GM12891 (cell line): ENCODE measurements around the gene TCF7.
A peak's percentile ranks its signal among the peaks of the same experiment; 100 is the strongest.

Experiments used
- DNase-seq: peaks from one replicate; pipeline ENCODE4 v3.0.0; 2011; ENCODE audit warnings: low spot score; ENCODE audit not compliant: insufficient read length
- FAIRE-seq: peaks from 2 replicates; lab custom pipeline; 2011; peaks lifted over from hg19 to GRCh38; lab: Jason Lieb, UNC
- PAX5 ChIP-seq: IDR thresholded peaks from 2 replicates; pipeline ENCODE4 v1.6.1; 2011; ENCODE audit warnings: low read length, moderate library complexity, mild to moderate bottlenecking; ENCODE audit not compliant: insufficient read depth, severe bottlenecking
- POLR2A ChIP-seq: IDR thresholded peaks from 2 replicates; pipeline ENCODE4 v1.6.1; 2011; ENCODE audit warnings: low read depth, low read length, control low read depth
- POLR2AphosphoS5 ChIP-seq: IDR thresholded peaks from 2 replicates; pipeline ENCODE4 v1.6.1; 2011; ENCODE audit warnings: low read depth, low read length, control low read depth
- POU2F2 ChIP-seq: IDR thresholded peaks from 2 replicates; pipeline ENCODE4 v1.6.1; 2011; ENCODE audit warnings: low read depth, mild to moderate bottlenecking, control low read depth, low read length, moderate library complexity
- SPI1 ChIP-seq: IDR thresholded peaks from 2 replicates; pipeline ENCODE4 v1.6.1; 2011; ENCODE audit warnings: low read depth, low read length, control low read depth
- TAF1 ChIP-seq: IDR thresholded peaks from 2 replicates; pipeline ENCODE4 v1.6.1; 2011; ENCODE audit warnings: low read depth, low read length, control low read depth

TCF7 gene

DNA sequence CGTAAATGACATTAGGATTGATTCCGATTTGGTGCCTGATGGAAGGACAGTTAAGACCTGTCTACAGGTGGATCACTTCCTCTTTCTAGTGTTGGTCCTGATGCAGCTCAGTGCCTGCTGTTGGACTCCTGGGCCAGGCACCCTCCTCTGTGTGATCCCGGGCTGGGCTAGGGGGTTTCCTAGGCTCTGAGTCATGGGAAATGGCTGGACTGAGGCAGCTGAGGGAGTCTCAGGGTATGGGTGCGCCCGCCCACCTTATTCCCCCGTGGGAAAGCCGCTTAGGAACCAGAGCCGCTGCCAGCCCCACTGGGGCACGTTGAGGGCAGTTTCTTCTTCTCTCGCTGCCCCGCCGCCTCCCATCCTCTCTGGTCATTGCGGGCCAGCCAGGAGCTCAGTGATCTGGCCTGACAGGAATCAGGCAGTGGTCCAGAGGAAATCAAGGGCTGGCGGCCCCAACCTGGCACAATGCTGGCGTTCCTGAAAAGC lies 12.9 kb downstream of the TCF7 start:
- FAIRE-seq (no peak), DNase-seq (no peak)
- TF ChIP-seq POU2F2: no peak
- peak; percentile 98 for TF ChIP-seq SPI1
- no peak for TF ChIP-seq POLR2AphosphoS5
- no peak for TF ChIP-seq PAX5
- 0 out of 2 replicates have a peak, but pooled peaks have one; percentile 40 for TF ChIP-seq POLR2A
- no peak for TF ChIP-seq TAF1

DNA sequence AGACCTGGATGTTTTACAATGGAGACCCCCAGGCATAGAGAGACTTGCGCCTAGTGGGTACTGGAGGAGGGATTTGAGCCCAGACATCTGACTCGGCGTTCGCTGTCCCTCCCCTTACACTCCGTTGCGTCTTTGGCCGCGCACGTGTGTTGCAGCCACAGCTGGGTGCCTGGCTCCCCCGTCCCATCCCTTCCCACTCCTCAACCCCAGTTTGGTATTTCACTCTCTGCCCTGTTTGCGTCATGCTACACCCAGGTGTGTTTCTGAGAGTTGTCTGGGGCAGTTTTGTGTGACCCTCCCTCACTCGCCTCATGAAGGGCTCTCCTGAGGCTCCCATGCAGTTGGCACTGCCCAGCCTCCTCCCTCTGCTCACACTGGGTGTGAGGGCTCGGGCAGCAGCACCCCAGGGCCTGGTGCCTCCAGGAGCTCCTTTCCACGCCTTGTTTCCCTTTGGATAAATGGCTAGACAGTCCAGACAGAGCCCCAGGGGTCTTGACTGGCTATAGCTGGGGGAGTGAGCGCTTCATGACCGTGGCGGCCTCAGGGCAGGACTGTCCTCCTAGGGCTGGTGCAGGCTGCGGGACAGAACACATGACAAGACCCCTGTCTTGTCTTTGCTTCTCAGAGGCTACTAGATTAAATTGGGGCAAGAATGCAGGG lies 13.6 kb downstream of the TCF7 start:
- DNase-seq (no peak), FAIRE-seq (no peak)
- no peak for TF ChIP-seq POU2F2
- no peak for TF ChIP-seq SPI1
- no peak for TF ChIP-seq TAF1
- TF ChIP-seq POLR2AphosphoS5: no peak
- no peak for TF ChIP-seq POLR2A
- no peak for TF ChIP-seq PAX5

DNA sequence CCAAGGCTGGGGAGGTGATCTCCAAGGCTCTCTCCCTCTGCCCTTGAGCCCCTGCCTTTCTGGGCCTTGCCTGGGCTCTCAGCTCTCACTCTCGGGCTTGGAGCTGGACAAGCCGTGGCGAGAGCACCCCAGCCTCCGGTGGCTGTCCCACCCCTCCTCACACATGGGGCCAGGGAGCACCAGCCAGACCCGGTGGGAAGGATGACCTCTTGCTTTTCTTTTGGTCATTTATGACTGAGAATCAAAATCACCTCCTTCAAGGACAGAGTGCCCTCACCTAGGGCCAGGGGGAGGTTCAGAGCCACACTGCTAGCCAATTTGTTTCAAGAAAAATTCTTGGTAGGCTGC lies 14.1 kb downstream of the TCF7 start:
- no peak for TF ChIP-seq POU2F2
- DNase-seq: no peak
- no peak for FAIRE-seq

DNA sequence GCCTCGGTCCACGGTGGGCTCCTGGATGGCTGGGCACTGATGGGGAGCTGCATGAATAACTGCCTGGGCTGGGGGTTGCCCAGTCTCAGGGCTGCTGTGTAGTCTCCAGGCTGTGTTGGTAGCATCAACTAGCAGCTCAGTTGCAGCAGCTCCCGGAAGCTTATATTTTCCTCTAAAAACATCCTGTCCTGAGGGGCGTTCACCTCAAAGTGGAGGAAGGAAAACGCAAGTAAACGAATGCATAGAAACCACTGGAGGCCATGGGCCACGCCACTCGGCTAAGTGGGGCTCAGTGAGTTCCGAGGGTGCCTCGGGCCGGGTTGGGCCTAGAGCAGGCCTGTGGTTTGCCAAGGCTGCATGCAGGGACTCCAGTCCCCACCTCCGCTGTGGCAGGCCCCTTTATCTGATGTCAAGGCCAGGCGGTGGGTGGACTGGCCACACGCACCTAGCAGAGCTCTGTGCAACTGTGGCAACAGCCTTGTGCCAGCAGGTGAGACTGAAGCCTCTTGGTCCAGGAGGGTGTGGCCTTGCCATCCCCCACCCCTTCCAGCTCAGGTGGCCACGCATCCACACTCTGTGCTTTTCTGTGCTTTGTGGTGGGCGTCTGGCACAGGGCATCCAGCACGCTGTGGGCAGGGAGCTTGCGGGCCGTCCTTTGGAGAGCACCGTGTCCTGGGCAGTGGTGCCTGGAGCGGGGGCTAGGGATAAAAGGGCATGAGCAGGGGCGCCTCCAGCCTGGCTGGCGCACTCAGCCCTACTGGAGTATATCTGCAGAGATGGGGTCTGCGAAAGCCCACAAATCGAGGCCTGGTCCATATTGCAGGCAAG lies 15.1 kb downstream of the TCF7 start:
- DNase-seq: no peak
- FAIRE-seq: no peak
- TF ChIP-seq POLR2AphosphoS5 (no peak), TAF1 (no peak), SPI1 (no peak), PAX5 (no peak), POU2F2 (no peak), POLR2A (no peak)

DNA sequence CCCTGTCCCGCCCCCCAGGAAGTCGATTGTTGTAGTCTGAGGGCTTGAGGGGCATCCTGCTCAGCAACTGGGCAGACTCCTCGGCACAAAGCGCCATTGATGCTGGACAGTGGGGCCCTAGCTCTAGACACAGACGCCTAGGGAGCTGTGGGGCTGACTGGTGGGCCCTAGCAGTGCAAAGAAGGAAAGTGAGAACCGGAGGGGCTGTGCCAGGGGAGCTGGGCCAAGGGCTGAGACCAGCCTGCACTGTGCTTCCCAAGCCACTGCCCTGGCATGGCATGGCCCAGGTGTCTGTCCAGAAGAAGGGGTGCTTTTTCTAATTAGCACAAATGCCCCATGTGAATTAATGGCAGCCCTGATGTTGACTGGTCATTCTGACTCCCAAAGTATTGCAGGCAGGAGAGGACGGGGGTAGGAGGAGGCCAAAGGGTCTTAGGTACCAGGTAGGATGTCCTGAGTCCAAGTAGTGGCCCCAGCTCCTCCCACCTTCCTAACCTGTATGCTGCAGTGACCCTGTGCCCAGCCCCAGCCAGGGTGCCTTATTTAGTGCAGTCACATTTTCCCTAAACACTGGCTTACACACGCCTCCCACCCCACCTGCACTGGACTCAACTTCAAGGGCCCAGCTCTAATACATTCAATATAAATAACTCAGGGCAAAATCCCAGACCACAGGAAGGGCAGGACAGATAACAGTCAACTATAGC lies 15.9 kb downstream of the TCF7 start:
- TF ChIP-seq TAF1 (no peak), POLR2A (no peak), PAX5 (no peak)
- FAIRE-seq (no peak), DNase-seq (no peak)

DNA sequence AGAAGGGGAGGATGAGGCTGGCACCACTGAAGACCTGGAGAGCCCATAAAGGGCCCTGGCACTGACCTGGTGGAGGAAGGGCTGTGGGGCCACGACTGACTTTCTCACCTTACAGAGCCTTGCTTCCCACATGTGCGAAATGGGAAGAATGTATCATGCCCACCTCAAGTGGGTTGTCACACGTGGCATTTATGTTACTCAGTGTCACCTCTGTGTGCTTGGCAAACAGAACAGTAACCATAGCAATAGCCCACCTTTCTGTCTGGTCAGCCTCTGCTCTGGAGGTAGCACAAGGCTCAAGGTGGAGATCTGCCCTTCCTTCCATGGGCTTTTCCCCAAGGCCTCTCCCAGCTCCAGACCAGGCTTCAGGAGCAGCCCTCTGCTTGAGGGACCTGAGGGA lies 16.7 kb downstream of the TCF7 start:
- DNase-seq: no peak
- TF ChIP-seq POLR2A: no peak
- TF ChIP-seq TAF1: no peak
- TF ChIP-seq SPI1: no peak
- TF ChIP-seq PAX5: no peak
- no peak for TF ChIP-seq POU2F2
- no peak for TF ChIP-seq POLR2AphosphoS5
- FAIRE-seq: no peak

DNA sequence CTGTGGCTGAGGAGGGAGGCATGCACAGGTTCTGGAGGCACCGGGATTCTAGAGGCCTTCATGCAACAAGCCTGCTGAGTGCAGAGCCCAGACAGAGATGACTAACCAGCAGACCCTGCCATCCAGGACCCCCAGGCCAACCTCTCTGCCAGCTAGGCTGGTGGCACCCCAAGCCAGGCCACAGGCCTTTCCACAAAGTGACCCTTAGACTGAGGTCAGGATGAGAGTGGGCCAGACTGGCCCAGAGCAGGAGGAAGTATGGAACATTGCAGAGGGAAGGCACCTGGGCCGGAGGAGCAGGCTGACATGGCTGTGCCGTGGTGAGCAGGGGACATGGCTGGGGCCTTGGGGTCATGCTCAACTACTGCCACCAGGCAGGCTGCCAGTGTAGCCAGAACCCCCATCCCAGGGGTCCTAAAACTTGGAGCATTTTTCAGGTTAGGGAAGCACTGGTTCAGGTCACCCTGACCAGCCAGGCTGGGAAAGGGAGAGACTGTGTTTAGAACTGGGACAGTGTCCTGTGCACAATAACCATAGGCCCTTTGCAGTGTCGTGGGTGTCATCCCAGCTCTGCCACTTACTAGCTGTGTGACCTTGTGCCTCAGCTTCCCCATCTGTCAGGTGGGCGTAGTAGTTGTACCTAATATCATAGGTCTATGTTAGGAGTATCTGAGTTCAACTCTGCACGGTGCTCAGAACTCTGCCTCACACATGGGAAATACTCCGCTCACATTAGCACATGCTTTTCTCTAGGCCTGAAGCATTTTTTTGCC lies 17.3 kb downstream of the TCF7 start:
- no peak for DNase-seq
- no peak for FAIRE-seq
- no peak for TF ChIP-seq TAF1
- TF ChIP-seq PAX5: no peak
- TF ChIP-seq SPI1: no peak
- no peak for TF ChIP-seq POLR2AphosphoS5
- no peak for TF ChIP-seq POU2F2
- no peak for TF ChIP-seq POLR2A

DNA sequence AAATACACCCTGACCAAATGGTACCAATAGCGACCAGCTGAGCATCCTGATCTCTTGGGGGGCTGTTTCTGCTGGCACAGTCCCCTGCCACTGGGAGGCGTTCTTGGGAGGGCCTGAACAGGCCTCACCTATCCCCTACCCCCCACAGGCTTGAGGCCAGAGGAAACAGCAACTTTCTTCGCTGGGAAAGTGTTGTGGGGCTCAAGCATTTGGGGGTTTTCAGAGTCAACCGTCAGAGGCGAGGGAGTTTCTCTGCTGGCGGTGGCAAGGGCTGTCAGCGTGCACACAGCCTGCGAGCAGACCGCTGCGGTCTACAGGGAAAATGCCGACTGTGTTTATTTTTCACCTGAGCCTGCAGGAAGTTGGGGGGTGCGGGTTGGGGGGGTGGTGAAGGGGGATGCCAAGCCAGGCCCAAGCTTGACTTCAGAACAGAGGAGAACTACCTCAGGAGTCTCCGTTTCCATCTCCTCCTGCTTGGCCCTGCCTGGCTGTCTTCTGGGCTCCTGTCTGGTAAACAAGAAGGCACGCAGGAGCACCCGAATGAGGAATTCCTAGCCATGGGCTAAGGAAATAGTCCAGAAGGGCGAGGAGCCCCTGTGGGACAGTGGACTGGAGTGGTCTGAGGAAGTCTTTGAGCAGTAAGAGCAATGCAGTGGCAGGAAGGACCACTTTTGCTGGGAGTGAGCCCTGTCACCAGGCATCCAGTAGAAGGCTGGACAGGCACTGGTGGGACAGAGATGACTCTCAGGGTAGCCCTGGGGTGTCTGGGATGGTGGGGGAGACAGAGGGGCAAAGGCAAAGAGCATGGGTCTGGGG lies 18.1 kb downstream of the TCF7 start:
- peak; percentile 93 for FAIRE-seq
- DNase-seq: peak; percentile 61
- TF ChIP-seq TAF1: no peak
- peak; percentile 71; the same call in 1 of the 2 replicates for TF ChIP-seq POU2F2
- peak; percentile 37 for TF ChIP-seq PAX5
- TF ChIP-seq POLR2A: no peak
